Liver (tissue), 9 donors: Measurements from ENCODE around the gene GDPD5. TPM values are rescaled to one million over a fixed set of nuclear protein-coding genes. Genes with fewer than 3 reads are reported as not detected.

Experiments used
- DNase-seq: peaks from one replicate; pipeline ENCODE4 v3.0.0-alpha.2; 2017; ENCODE audit warnings: low spot score
- H3K27ac ChIP-seq, 2 donors: one replicate each; pipeline ENCODE4 v1.7.0; 2013; ENCODE audit warnings: inconsistent platforms in 2 of 2, low read length in 2 of 2, control low read depth in 1 of 2, low read depth in 1 of 2, mild to moderate bottlenecking in 1 of 2
- H3K27me3 ChIP-seq, 4 donors: one replicate each; pipeline versions ENCODE4 v1.6.1 to v1.7.0; 2013; ENCODE audit warnings: low read length in 3 of 4, inconsistent platforms in 1 of 4, mild to moderate bottlenecking in 1 of 4, moderate library complexity in 1 of 4; ENCODE audit not compliant: control insufficient read depth in 4 of 4, insufficient read depth in 4 of 4
- H3K36me3 ChIP-seq, 4 donors: one replicate each; pipeline versions ENCODE4 v1.6.1 to v1.7.0; 2013; ENCODE audit warnings: low read length in 3 of 4, mild to moderate bottlenecking in 3 of 4, low read depth in 1 of 4, moderate library complexity in 1 of 4; ENCODE audit not compliant: control insufficient read depth in 4 of 4, insufficient read depth in 3 of 4
- H3K4me1 ChIP-seq, 4 donors: one replicate each; pipeline versions ENCODE4 v1.6.1 to v1.7.0; 2013; ENCODE audit warnings: low read length in 3 of 4, mild to moderate bottlenecking in 3 of 4, moderate library complexity in 1 of 4; ENCODE audit not compliant: control insufficient read depth in 4 of 4, insufficient read depth in 4 of 4
- H3K4me3 ChIP-seq, 3 donors: one replicate each; pipeline versions ENCODE4 v1.6.1 to v1.7.0; 2013; ENCODE audit warnings: low read length in 3 of 3, control low read depth in 1 of 3, low read depth in 1 of 3, mild to moderate bottlenecking in 1 of 3
- H3K9ac ChIP-seq, 2 donors: one replicate each; pipeline ENCODE4 v1.7.0; 2013; ENCODE audit warnings: low read length in 2 of 2, mild to moderate bottlenecking in 2 of 2, moderate library complexity in 2 of 2, control low read depth in 1 of 2, low read depth in 1 of 2
- H3K9me3 ChIP-seq, 4 donors: one replicate each; pipeline versions ENCODE4 v1.6.1 to v1.7.0; 2013; ENCODE audit warnings: low read length in 3 of 4; ENCODE audit not compliant: control insufficient read depth in 4 of 4
- ATF3 ChIP-seq: IDR thresholded peaks from 2 replicates; pipeline ENCODE4 v1.6.1; 2016; ENCODE audit warnings: antibody characterized with exemption
- CTCF ChIP-seq: fragments of 150-350 bp; IDR thresholded peaks from 2 replicates; pipeline ENCODE4 v1.5.1; 2017; ENCODE audit warnings: improper control_type of control experiment, low read depth, low read length; ENCODE audit not compliant: missing input control
- EGR1 ChIP-seq, 2 donors: IDR thresholded peaks; 2 replicates each; pipeline ENCODE4 v1.6.1; 2016 to 2018; ENCODE audit warnings: antibody characterized with exemption in 2 of 2, low read depth in 2 of 2
- FOXA1 ChIP-seq: IDR thresholded peaks from 2 replicates; pipeline ENCODE4 v1.6.1; 2016; ENCODE audit warnings: antibody characterized with exemption
- FOXA2 ChIP-seq: IDR thresholded peaks from 2 replicates; pipeline ENCODE4 v1.6.1; 2016; ENCODE audit warnings: antibody characterized with exemption
- GABPA ChIP-seq, 2 donors: IDR thresholded peaks in 1 of 2; conservative IDR thresholded peaks in 1 of 2; 2 replicates each; pipeline ENCODE4 v1.6.1; 2016; ENCODE audit warnings: antibody characterized with exemption in 2 of 2, mild to moderate bottlenecking in 1 of 2, moderate library complexity in 1 of 2
- HNF4A ChIP-seq, 2 donors: conservative IDR thresholded peaks; 2 replicates each; pipeline ENCODE4 v1.6.1; 2016; ENCODE audit warnings: antibody characterized with exemption in 2 of 2, mild to moderate bottlenecking in 2 of 2
- HNF4G ChIP-seq: IDR thresholded peaks from 2 replicates; pipeline ENCODE4 v1.6.1; 2016; ENCODE audit warnings: antibody characterized with exemption
- JUND ChIP-seq, 2 donors: IDR thresholded peaks; 2 replicates each; pipeline ENCODE4 v1.6.1; 2016; ENCODE audit warnings: antibody characterized with exemption in 2 of 2
- MAX ChIP-seq: IDR thresholded peaks from 2 replicates; pipeline ENCODE4 v1.6.1; 2016; ENCODE audit warnings: antibody characterized with exemption
- NR2F2 ChIP-seq: IDR thresholded peaks from 2 replicates; pipeline ENCODE4 v1.6.1; 2016; ENCODE audit warnings: antibody characterized with exemption
- RAD21 ChIP-seq, 2 donors: IDR thresholded peaks; 2 replicates each; pipeline ENCODE4 v1.6.1; 2016; ENCODE audit warnings: antibody characterized with exemption in 2 of 2, mild to moderate bottlenecking in 2 of 2
- REST ChIP-seq: IDR thresholded peaks from 2 replicates; pipeline ENCODE4 v1.6.1; 2016; ENCODE audit warnings: antibody characterized with exemption, mild to moderate bottlenecking
- RXRA ChIP-seq, 2 donors: IDR thresholded peaks; 2 replicates each; pipeline ENCODE4 v1.6.1; 2017 to 2018; ENCODE audit warnings: antibody characterized with exemption in 2 of 2, mild to moderate bottlenecking in 1 of 2
- SP1 ChIP-seq: IDR thresholded peaks from 2 replicates; pipeline ENCODE4 v1.6.1; 2018; ENCODE audit warnings: antibody characterized with exemption, mild to moderate bottlenecking
- TAF1 ChIP-seq: conservative IDR thresholded peaks from 2 replicates; pipeline ENCODE4 v1.6.1; 2016; ENCODE audit warnings: antibody characterized with exemption, mild to moderate bottlenecking
- YY1 ChIP-seq: IDR thresholded peaks from 2 replicates; pipeline ENCODE4 v1.6.1; 2016; ENCODE audit warnings: antibody characterized with exemption, mild to moderate bottlenecking
- ZBTB33 ChIP-seq: IDR thresholded peaks from 2 replicates; pipeline ENCODE4 v1.6.1; 2016; ENCODE audit warnings: antibody characterized with exemption
- WGBS: extraction: QIAGEN DNeasy Blood & Tissue Kit; methylation state at CpG from one replicate; pipeline ENCODE4 v1.1.7; 2013; 5-methylcytosine and 5-hydroxymethylcytosine counted together
- polyA plus RNA-seq, 2 donors: library from polyadenylated mRNA; stranded (reverse) in 1 of 2; unstranded in 1 of 2; fragments of 200-250 nt in 1 of 2; fragments of >200 nt in 1 of 2; fragmentation: Nextera tagmentation in 1 of 2; extraction: Ambion mirVana in 1 of 2; gene quantifications; one replicate each; pipeline versions ENCODE4 v1.2.1 to v1.2.3, GENCODE V29; 2013 to 2015
- total RNA-seq, 2 donors: library from RNA; depleted of rRNA; stranded (reverse); fragments of >200 nt; gene quantifications; one replicate each; pipeline ENCODE4 v1.2.3, GENCODE V29; 2014
- donor health status: healthy.
- donor health status: healthy.
- donor health status: healthy.
- donor health status: healthy.
- donor health status: healthy.

GDPD5 gene
- total and polyA plus RNA-seq, 4 donors, result 3.0 to 22.8 (median 4.2) TPM

GRCh38 chr11:75430714-75431532 is 94.8 kb downstream of the GDPD5 start:
- 26% methylated on average over 32 of the region's 32 CpGs for WGBS
- DNase-seq, result no peak
- Histone ChIP-seq H3K36me3 (no peaks in the 10 kb centered on the region), H3K27me3 (peaks cover 0 to 11% (median 5%) of the 10 kb centered on the region in 4 donors), H3K27ac (no peak overlapping the region), H3K9me3 (peaks cover 0 to 5% (median 1%) of the 10 kb centered on the region in 4 donors), H3K9ac (no peak overlapping the region), H3K4me3 (peak overlapping the region in 1 of 3 donors; percentile 40), H3K4me1 (peaks cover 4 to 18% (median 6%) of the 10 kb centered on the region in 4 donors)
- no peak for TF ChIP-seq ATF3

GRCh38 chr11:75429902-75430713 is 95.6 kb downstream of the GDPD5 start:
- Histone ChIP-seq H3K4me3 (peak overlapping the region in 2 of 3 donors; percentile 36 to 40), H3K27me3 (peaks cover 0 to 11% (median 5%) of the 10 kb centered on the region in 4 donors), H3K4me1 (peaks cover 4 to 18% (median 6%) of the 10 kb centered on the region in 4 donors), H3K27ac (no peak overlapping the region), H3K9me3 (peaks cover 0 to 5% (median 1%) of the 10 kb centered on the region in 4 donors), H3K9ac (no peak overlapping the region), H3K36me3 (no peaks in the 10 kb centered on the region)
- 5% methylated on average over 134 of the region's 134 CpGs for WGBS
- no peak for TF ChIP-seq TAF1
- TF ChIP-seq HNF4A (conservative IDR thresholded peaks at IDR 0.05), result no peak
- no peak for TF ChIP-seq ATF3
- no peak for TF ChIP-seq CTCF
- no peak for TF ChIP-seq HNF4G
- no peak for TF ChIP-seq YY1
- no peak for TF ChIP-seq ZBTB33
- TF ChIP-seq MAX, result no peak
- TF ChIP-seq FOXA1, result no peak
- no peak for TF ChIP-seq JUND (IDR thresholded peaks at IDR 0.05)
- no peak for TF ChIP-seq GABPA (IDR thresholded peaks at IDR 0.05 in 1 of 2, conservative IDR thresholded peaks at IDR 0.05 in 1 of 2)
- no peak for TF ChIP-seq NR2F2
- no peak for TF ChIP-seq RXRA (IDR thresholded peaks at IDR 0.05)
- no peak for TF ChIP-seq EGR1 (IDR thresholded peaks at IDR 0.05; ENCODE audit: low read depth in 2 of 2)
- TF ChIP-seq RAD21 (IDR thresholded peaks at IDR 0.05), result no peak
- TF ChIP-seq SP1, result no peak
- no peak for TF ChIP-seq REST
- no peak for TF ChIP-seq FOXA2
- peak; percentile 68 for DNase-seq
